CD14-positive monocyte (primary cell): Measurements from ENCODE around the gene GRIK5. TPM values are rescaled to one million over a fixed set of nuclear protein-coding genes. Genes with fewer than 3 reads are reported as not detected.

Source experiments
- DNase-seq, 3 donors: peaks; one replicate each; pipeline ENCODE4 v3.0.0-alpha.2; 2011 to 2022
- H2AFZ ChIP-seq: 2 replicates; pipeline ENCODE4 v1.6.0; 2012; ENCODE audit warnings: mild to moderate bottlenecking, low read depth, low read length, inconsistent platforms; ENCODE audit not compliant: insufficient read depth, poor library complexity, severe bottlenecking
- H3K27ac ChIP-seq, 2 donors: 1 replicate in 1 of 2; 2 replicates in 1 of 2; pipeline ENCODE4 v1.5.1; 2012 to 2013; ENCODE audit warnings: low read length in 2 of 2, control low read depth in 1 of 2, inconsistent platforms in 1 of 2, low read depth in 1 of 2, mild to moderate bottlenecking in 1 of 2
- H3K27me3 ChIP-seq, 2 donors: one replicate each; pipeline versions ENCODE4 v1.6.0 to v1.6.1; 2011 to 2013; ENCODE audit warnings: low read length in 2 of 2; ENCODE audit not compliant: control insufficient read depth in 2 of 2, insufficient read depth in 2 of 2
- H3K36me3 ChIP-seq, 2 donors: replicated peaks in 1 of 2; 1 replicate in 1 of 2; 2 replicates in 1 of 2; pipeline versions ENCODE4 v1.5.1 to v1.6.1; 2012 to 2013; ENCODE audit warnings: low read length in 2 of 2, control low read depth in 1 of 2, inconsistent platforms in 1 of 2, mild to moderate bottlenecking in 1 of 2; ENCODE audit not compliant: insufficient read depth in 2 of 2, control insufficient read depth in 1 of 2
- H3K4me1 ChIP-seq, 2 donors: 1 replicate in 1 of 2; 2 replicates in 1 of 2; pipeline versions ENCODE4 v1.5.1 to v1.6.1; 2012 to 2013; ENCODE audit warnings: low read length in 2 of 2, control low read depth in 1 of 2, inconsistent platforms in 1 of 2, mild to moderate bottlenecking in 1 of 2, moderate library complexity in 1 of 2; ENCODE audit not compliant: insufficient read depth in 2 of 2, control insufficient read depth in 1 of 2
- H3K4me2 ChIP-seq: replicated peaks from 2 replicates; pipeline ENCODE3; 2012; ENCODE audit warnings: low read length, moderate library complexity, mild to moderate bottlenecking; ENCODE audit not compliant: poor library complexity, severe bottlenecking; ENCODE audit errors: extremely low read depth
- H3K4me3 ChIP-seq, 3 experiments: fragments of 200-600 bp in 1 of 3; sonication (generic) in 1 of 3; replicated peaks in 1 of 3; 1 replicate in 2 of 3; 2 replicates in 1 of 3; pipeline ENCODE4 v1.5.1; 2011 to 2013; ENCODE audit warnings: low read length in 3 of 3, mild to moderate bottlenecking in 3 of 3, control low read depth in 2 of 3, low read depth in 2 of 3, inconsistent platforms in 1 of 3, moderate library complexity in 1 of 3
- H3K79me2 ChIP-seq: 2 replicates; pipeline ENCODE4 v1.6.0; 2012; ENCODE audit warnings: mild to moderate bottlenecking, control low read depth, inconsistent platforms, low read length, moderate library complexity; ENCODE audit not compliant: insufficient read depth
- H3K9ac ChIP-seq: 2 replicates; pipeline ENCODE4 v1.6.0; 2017; ENCODE audit warnings: low read length, mild to moderate bottlenecking; ENCODE audit not compliant: insufficient read depth, poor library complexity, severe bottlenecking
- H3K9me3 ChIP-seq, 2 donors: replicated peaks in 1 of 2; 1 replicate in 1 of 2; 2 replicates in 1 of 2; pipeline versions ENCODE4 v1.5.1 to v1.6.1; 2012 to 2013; ENCODE audit warnings: low read length in 2 of 2, control low read depth in 1 of 2; ENCODE audit not compliant: control insufficient read depth in 1 of 2, insufficient read depth in 1 of 2
- H4K20me1 ChIP-seq: 2 replicates; pipeline ENCODE4 v1.6.0; 2012; ENCODE audit warnings: mild to moderate bottlenecking, low read length, control low read depth, moderate library complexity; ENCODE audit not compliant: insufficient read depth
- H3K27ac Mint-ChIP-seq, 7 donors: one replicate each; pipeline ENCODE4 v1.8.0; 2020; ENCODE audit warnings: mild to moderate bottlenecking in 7 of 7, mixed read lengths in 7 of 7, moderate library complexity in 6 of 7, inconsistent platforms in 2 of 7
- H3K27me3 Mint-ChIP-seq, 3 donors: one replicate each; pipeline ENCODE4 v1.8.0; 2021 to 2022; ENCODE audit warnings: low read depth in 3 of 3, mild to moderate bottlenecking in 3 of 3, mixed read lengths in 3 of 3, moderate library complexity in 3 of 3, inconsistent platforms in 1 of 3
- H3K36me3 Mint-ChIP-seq, 2 donors: one replicate each; pipeline ENCODE4 v1.8.0; 2020; ENCODE audit warnings: mixed read lengths in 2 of 2, inconsistent platforms in 1 of 2, mild to moderate bottlenecking in 1 of 2
- H3K4me1 Mint-ChIP-seq: one replicate; pipeline ENCODE4 v1.8.0; 2020; ENCODE audit warnings: mild to moderate bottlenecking, mixed read lengths
- H3K4me3 Mint-ChIP-seq, 2 donors: one replicate each; pipeline ENCODE4 v1.8.0; 2020; ENCODE audit warnings: mild to moderate bottlenecking in 2 of 2, mixed read lengths in 2 of 2, moderate library complexity in 1 of 2
- H3K9me3 Mint-ChIP-seq, 7 donors: one replicate each; pipeline ENCODE4 v1.8.0; 2020 to 2022; ENCODE audit warnings: mixed read lengths in 7 of 7, mild to moderate bottlenecking in 6 of 7, moderate library complexity in 6 of 7, inconsistent platforms in 2 of 7
- CTCF ChIP-seq: fragments of 200-600 bp; IDR thresholded peaks from one replicate; pipeline ENCODE4 v1.8.0; 2022; ENCODE audit warnings: antibody characterized with exemption, mild to moderate bottlenecking
- WGBS: methylation state at CpG from one replicate; pipeline ENCODE4 v1.1.5; 2013; ENCODE audit warnings: missing lambda C conversion rate; ENCODE audit not compliant: insufficient coverage; 5-methylcytosine and 5-hydroxymethylcytosine counted together
- intact Hi-C, 2 donors: fragments of 100-400 bp; cut with micrococcal nuclease; formaldehyde crosslinking; loops; one replicate each; pipeline versions ENCODE4 v1.15.0 to v1.15.1; 2023
- polyA plus RNA-seq, 3 donors: library from polyadenylated mRNA; depleted of rRNA in 1 of 3; unstranded in 2 of 3; stranded (reverse) in 1 of 3; fragments of 300-500 nt in 2 of 3; fragments of >200 nt in 1 of 3; fragmentation: Illumina TruSeq in 2 of 3; gene quantifications; 1 replicate in 2 of 3; 2 replicates in 1 of 3; pipeline ENCODE4 v1.2.3, GENCODE V29; 2012 to 2021

GRIK5 gene
- polyA plus RNA-seq, 3 donors: 0.12 to 0.28 TPM; not detected in 1

GRCh38 chr19:42078538-42079275 lies 8.7 kb upstream of the GRIK5 start:
- DNase-seq: no peak
- H3K36me3 ChIP-seq: peaks cover 35 to 43% of the 10 kb centered on the region in 2 donors
- intact Hi-C loops: no loop called here
- no peak overlapping the region for H3K27ac ChIP-seq
- WGBS: 91% methylated on average over 15 of the region's 15 CpGs
- peaks cover 44% of the 10 kb centered on the region for H3K79me2 ChIP-seq
- no peak overlapping the region for H3K4me3 ChIP-seq
- no peak overlapping the region for H3K9ac ChIP-seq
- peaks cover 17 to 25% of the 10 kb centered on the region in 2 donors for H3K4me1 ChIP-seq
- H3K27ac Mint-ChIP-seq: peak overlapping the region in 3 of 7 donors; percentile 25 to 60 (median 56)
- peaks cover 32 to 46% of the 10 kb centered on the region in 2 donors for H3K36me3 Mint-ChIP-seq
- H4K20me1 ChIP-seq: peaks cover 53% of the 10 kb centered on the region
- H2AFZ ChIP-seq: no peak overlapping the region
- no peaks in the 10 kb centered on the region for H3K9me3 ChIP-seq
- H3K27me3 Mint-ChIP-seq: peaks cover 0 to 4% (median 3%) of the 10 kb centered on the region in 3 donors
- H3K4me3 Mint-ChIP-seq: no peak overlapping the region
- no peak overlapping the region for H3K4me2 ChIP-seq
- no peak for TF ChIP-seq CTCF
- peaks cover 31% of the 10 kb centered on the region for H3K4me1 Mint-ChIP-seq
- no peaks in the 10 kb centered on the region for H3K27me3 ChIP-seq
- peaks cover 0 to 2% (median 0%) of the 10 kb centered on the region in 7 donors for H3K9me3 Mint-ChIP-seq

- Mint-ChIP-seq H3K9me3 (peaks cover 0 to 2% (median 0%) of the 10 kb centered on the region in 7 donors), H3K4me3 (no peak overlapping the region), H3K27me3 (peaks cover 0 to 4% (median 3%) of the 10 kb centered on the region in 3 donors), H3K27ac (peak overlapping the region in 5 of 7 donors; percentile 0 to 56 (median 10)), H3K36me3 (peaks cover 32 to 46% of the 10 kb centered on the region in 2 donors), H3K4me1 (peaks cover 31% of the 10 kb centered on the region)
- intact Hi-C loops: no loop called here
- Histone ChIP-seq H3K9ac (no peak overlapping the region), H3K27me3 (no peaks in the 10 kb centered on the region), H2AFZ (no peak overlapping the region), H3K4me2 (no peak overlapping the region), H3K9me3 (no peaks in the 10 kb centered on the region), H3K36me3 (peaks cover 35 to 43% of the 10 kb centered on the region in 2 donors), H3K4me3 (no peak overlapping the region), H3K79me2 (peaks cover 44% of the 10 kb centered on the region), H3K4me1 (peaks cover 17 to 25% of the 10 kb centered on the region in 2 donors), H4K20me1 (peaks cover 53% of the 10 kb centered on the region), H3K27ac (peak overlapping the region in 1 of 2 donors; percentile 97)
- no peak for TF ChIP-seq CTCF
- no peak for DNase-seq
- 100% methylated on average over 1 of the region's 1 CpG for WGBS
These were observed 8.1 kb upstream of the GRIK5 start for GRCh38 chr19:42078058-42078457.
